ENCODE data around the gene SLC22A15.

The SLC22A15 gene

DNA sequence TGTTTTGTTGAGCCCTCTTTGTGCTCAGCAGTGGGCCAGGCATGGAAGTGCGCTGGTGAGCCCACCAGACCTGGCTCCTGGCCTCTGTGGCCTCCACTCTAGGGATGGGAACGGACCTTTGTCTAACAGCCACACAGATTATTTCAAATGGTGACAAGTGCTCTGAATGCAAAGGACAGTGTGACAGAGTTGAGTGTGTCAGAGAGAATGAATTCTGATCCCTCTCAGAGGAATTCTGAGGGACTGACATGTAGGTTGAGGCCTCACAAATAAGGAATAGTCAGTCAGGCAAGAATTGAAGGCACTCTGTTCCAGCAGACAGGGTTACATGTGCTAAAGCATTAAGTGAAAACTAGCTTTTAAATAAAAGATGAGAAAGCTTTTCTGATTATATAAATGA lies 123.6 kb downstream of the SLC22A15 start:
- no peak for DNase-seq (ENCODE audit: low spot score)

DNA sequence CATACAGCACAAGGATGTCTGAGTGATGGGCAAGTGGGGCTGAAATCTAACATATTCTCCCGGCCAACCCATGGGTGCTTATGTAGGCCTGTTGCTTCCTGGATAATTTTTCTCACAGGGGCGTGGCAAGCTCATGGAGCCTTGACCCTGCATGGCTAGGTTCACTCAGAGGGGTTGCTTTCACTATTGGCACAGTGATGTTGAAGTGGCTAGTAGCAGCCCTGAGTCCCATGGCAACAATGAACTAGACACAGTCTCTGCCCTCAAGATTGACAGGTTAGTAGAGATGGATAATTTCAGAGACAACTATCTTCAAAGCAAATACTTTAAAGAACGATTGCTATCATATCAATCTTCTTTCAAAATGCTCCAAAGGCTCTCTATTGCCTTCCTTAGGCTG lies 128.4 kb downstream of the SLC22A15 start:
- DNase-seq (ENCODE audit: low spot score): no peak

GRCh38 chr1:116105996-116106395 lies 129.7 kb downstream of the SLC22A15 start:
- DNase-seq (ENCODE audit: low spot score): no peak

DNA sequence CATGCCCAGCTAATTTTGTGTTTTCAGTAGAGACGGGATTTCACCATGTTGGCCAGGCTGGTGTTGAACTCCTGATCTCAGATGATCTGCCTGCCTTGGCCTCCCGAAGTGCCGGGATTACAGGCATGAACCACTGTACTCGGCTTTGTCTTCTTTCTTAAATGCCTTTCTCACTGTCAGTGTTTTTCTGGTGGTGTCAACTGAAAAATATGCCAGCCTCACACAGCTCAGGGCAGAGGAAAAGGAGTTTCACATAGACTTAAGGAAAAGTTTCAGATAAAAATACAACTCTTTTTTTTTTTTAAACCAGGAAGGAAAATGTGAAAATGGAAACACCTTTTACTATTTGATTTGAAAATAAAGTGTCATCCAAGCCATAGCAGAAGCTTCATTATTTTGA lies 130.3 kb downstream of the SLC22A15 start:
- no peak for DNase-seq (ENCODE audit: low spot score)

- no peak for DNase-seq (ENCODE audit: low spot score)
Measured at GRCh38 chr1:116107371-116107770, 131.1 kb downstream of the SLC22A15 start.

- DNase-seq (ENCODE audit: low spot score): no peak
Measured at GRCh38 chr1:116110567-116111523, 134.5 kb downstream of the SLC22A15 start, which contains the start of gene MAB21L3. Gene MAB21L3 (plus strand): TSS chr1:116111399. CDS start chr1:116112616, 1,217 bp downstream.

DNA sequence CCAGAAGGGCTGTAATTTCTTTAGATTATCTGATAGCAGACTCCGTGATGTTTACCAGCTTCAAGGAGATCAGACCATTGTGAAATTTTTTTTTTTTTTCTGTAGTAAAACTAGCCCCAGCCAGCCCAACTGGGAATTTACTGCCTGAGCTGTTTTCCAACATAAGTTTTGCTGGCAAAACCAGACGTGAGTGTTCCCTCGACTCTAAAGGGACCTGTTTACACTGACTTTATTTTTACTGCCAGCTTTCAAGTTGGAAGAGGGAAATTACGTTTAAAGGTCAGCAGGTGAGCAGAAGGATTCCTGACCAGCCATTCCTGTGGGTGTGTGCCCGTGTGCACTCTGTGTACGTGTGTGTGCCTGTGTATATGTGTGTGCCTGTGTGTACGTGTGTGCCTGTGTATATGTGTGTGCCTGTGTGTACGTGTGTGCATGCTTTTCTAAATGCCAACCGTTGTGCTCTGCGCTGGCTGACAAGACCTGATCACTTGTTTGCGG lies 135.3 kb downstream of the SLC22A15 start:
- DNase-seq (ENCODE audit: low spot score): no peak

DNA sequence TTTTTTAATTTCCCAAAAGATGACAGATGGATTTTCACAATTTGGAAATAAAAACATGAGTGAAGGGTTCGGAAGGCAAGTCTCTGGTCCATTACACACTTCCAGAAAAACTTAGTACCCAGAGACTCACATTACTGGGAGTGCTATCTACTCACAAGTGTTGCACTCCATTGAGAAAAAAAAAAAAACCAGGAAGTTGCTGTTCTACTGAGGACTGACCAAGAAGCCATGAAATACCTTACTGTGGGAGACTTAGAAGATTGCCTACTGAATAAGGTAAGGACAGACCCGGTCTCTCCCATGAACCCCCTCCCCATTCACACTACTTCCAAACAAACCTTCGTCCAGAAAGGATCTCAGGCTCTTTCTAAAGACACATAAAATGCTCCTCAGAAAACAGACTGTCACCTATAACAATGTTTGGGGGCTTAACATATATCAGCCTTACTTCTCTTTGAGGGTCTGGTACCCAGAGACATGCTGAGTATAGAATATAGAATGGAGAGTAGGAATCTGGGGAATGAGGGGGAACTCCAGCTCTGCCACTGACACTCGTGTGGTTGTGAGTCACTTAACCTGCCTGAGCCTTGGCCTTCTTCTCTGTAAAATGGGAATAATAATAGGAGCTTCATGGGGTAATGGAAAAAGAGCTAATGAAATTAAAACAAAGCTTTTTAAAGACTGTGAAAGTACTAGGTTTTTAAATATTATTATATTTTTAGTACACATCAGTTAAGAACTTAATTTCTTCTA lies 136.3 kb downstream of the SLC22A15 start:
- no peak for DNase-seq (ENCODE audit: low spot score)

DNA sequence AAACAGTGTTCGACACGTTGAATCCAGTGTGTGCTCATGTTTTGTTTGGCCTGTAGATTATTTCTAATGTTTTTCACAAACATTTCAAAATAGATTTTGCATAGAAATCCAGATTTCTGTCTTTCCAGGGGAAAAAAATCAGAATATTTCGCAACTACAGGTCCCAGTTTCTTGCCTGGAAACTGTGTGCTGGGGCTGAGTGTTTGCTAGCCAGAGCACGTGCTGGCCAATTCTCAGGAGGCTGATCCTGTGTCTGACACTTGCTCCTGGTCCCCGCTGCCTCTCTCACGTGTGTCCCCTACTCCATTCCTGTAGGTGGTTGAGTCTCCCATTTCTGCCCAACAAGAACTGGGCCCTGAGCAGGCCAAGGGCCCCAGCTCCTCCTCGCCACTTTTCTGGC lies 137.3 kb downstream of the SLC22A15 start:
- DNase-seq (ENCODE audit: low spot score): no peak

DNA sequence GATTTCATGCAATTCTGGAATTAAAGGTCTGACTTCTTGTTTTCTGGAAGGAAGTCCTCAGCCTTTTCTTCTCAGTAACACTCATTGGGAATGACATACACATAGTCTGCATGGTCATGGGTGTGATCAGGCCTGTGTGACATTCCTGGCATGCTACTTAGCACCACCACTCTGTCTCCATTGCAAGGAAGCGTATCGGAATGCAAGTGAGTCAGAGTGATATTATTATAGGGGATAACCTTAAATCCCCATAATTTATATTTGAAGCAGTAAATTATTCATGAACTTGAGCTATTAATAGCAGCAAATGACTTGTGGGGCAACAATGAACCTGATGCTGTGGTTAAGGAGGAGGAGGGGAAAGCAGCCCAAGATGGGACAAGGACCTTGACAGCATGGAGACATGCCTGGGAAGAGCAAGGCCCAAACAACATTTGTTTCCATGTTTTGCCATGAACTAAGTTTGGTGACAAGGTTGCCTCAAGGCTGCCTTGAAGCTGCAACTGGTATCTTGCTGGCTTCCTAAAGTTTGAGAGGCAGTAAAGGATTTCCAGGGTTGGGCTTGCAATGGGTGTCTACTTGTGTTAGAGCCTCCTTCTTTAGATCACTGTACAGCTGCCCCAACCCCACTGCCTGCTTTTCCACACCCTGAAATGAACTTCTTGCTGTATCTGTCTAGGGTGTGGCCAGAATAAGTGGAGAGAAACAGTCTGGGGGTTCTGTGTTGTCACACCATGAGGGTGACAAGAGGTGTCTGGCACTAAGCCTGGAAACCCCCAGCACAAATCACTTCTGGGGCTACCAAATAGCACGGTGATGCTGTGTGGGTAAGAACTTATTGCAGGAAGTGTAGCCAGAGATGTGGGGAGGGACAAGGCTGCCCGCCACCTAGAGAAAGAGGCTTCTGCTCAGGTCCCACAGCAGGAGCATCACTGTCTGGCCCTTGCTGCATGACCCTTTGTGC lies 139.4 kb downstream of the SLC22A15 start:
- no peak for DNase-seq (ENCODE audit: low spot score)

DNA sequence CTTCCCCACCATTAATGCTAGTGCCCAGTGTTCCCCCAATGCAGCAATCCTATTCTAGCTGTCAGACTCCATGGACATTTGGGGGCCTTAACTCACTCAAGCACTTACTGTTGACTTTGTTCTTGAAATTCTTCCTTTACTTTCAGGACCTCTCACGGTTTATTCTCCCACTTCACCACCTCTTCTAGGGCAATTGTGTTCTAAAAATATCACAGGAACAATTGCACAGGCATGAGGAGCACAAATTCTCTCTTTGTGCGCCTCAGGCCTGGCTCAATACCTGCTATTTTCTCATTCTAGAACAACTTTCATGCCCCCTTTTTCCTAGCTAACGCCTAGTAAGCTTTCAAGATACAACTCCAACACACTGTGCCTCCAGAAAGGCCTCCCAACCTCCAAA lies 142.2 kb downstream of the SLC22A15 start:
- no peak for DNase-seq (ENCODE audit: low spot score)
